Activated CD4-positive, alpha-beta T cell treated with anti-CD3 and anti-CD28 coated beads for 4 hours (primary cell): Measurements from ENCODE around the gene PADI6.
A peak's percentile ranks its signal among the peaks of the same experiment; 100 is the strongest.

Source experiments
- DNase-seq, 2 donors: peaks; one replicate each; pipeline ENCODE4 v3.0.0-alpha.2; 2020

PADI6 gene

GRCh38 chr1:17437260-17437579 lies 65.2 kb downstream of the PADI6 start:
- DNase-seq, result no peak

DNA sequence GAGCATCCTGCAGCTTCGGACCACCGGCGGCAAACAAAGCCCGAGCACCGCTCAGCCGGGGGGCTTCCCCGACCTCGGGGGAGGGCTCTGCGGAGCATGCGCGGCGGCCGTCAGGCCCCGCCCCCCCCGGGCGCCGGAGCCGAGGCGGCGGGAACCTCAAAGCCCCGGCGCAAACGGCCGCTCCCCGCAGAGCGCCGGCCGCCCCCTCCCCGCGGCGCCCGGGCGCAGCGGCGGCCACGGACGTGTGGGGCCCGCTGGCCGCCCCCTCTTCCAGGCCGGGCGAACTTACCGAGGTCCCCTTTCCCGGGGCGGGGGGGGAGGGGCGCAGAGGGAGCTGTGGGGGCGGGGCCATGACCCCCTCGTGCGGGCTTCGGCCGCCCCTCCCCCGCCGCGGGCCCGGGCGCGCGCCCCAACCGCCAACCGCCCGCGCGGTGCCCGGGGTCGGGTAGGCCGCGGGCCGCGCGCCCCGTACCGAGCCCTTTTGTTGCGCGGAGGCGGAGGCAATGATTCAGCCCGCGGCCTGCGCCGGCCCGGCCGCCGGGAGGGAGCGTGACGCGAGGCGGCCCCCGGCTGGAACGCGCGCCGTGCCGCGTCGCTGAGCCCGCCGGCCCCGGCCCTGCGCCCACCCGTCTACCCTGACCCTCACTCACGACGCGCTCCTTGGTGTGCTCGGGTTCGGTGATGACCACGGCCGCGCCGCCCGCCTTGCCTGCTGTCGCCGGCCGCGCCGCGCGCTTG lies 65.8 kb downstream of the PADI6 start:
- peak; percentile 56 to 70 for DNase-seq

DNA sequence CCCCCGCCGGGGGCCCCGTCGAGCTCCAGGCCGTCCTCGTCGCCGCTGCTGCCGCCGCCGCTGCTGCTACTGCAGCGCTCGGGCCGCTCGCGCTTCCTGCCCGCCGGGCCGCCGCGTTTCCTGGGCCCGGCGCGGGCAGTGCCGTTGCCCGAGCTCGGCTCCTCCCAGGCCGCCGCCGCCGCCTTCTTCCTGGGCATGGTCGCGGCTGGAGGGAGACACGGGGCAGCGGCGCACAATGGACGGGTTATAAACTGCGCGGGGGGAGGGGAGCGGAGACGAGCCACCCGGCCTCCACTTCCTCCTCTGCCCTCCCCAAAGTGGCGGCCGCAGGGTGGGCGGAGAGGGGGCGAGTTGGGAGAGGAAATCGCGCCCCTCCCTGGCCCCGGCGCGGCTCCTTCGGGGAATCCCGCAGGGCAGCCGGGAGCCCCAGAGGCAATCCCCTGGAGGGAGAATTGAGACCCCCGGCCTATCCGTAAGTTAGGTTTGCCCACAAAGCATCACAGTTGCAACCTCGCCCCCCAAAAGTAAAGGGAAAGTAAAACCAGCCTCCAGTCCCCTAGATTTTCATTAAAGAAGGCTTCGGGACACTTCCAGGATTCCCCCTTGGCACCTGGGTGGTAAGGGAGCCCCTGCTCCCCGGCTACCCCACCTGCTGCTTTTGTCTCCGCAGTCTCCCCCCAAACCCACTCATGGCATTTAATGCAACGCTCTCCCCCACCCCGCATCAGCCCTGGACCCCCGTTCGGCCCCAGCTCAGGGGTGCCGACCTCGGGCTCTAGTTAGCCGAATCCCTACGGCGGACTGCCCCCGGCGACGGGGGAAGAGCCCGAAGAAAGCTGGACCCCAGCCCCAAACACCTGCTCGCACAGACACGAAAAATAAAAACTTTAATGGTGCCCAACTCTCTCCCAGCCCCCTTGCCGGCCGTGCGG lies 66.6 kb downstream of the PADI6 start:
- DNase-seq, result peak; percentile 68 to 78

DNA sequence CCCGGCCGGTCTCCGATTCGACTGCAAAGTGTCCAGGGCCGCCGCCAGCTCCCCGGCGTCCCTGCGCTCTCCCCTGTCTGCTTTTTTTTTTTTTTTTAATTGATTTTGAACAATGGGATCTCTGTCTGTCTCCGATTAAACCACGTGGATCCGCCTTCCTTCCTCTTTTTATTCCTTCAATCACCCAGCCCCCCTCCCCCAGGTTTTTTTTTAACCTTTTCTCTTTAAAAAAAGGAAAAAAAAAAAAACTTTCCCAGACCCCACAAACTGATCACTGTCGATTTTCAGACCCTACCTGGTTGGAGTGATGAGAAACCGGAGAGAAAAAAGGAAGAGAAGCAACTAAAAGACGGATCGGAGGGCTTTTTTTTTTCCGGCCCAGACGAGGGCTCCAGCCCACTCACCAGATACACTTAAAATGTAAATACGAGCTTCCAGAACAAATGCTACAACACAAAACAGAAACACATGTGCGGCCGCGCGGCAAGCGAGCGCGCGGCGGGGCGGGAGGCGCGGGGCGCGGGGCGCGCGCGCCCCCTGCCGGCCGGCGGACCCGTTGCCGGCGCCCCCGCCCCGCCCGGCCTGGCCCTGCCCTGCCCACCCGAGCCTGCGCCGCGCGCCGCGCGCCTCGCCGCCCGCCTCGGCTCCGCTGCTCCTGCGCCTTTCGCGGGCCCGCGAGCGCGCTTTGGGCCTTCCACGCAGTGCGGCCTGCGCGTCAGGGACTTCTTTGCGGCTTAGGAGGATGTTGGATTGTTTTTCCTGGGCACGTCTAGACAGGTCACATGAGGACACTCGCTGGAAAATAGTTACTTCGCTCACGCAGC lies 67.5 kb downstream of the PADI6 start, which contains the start of gene RCC2:
TSS of gene RCC2 (minus strand) at position 428 of the 824 bp plus-strand sequence. CDS start 1,163 bp downstream, outside the sequence.
- peak; percentile 68 to 76 for DNase-seq

DNA sequence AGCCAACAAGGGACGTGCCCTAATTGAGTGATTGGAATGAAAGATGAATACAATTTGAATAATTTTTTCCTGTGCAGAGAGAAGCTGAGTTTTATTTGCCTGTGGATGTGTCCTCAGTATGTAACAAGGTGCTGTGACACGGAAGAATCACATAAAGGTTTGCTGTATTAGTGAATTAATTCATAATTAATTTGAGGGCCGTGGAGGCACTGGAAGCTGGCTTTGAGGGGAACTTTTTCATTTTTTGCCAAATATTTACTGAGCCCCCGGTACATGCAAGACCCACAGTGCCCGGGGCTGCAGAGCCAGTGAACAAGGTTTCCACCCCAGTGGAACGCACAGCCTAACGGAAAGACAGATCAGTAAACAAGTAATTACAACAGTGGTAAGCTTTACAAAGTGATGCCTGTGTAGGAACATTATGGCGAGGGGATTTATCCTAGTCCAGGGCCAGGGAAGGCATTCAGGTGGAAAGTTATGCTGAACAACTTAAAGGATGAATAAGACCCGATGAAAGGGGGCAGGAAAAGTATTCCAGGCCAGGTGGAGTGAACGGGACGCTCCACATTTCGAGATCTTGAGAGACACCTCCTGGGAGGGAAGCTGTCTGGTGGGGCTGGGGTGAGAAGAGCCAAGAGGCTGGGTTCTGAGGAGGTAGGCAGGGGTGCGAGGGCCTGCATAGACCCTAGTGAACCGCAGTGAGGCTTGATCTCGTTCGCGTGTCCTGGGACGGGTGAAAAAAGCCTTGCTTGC lies 68.3 kb downstream of the PADI6 start:
- DNase-seq, result no peak

GRCh38 chr1:17440827-17441168 lies 68.8 kb downstream of the PADI6 start:
- no peak for DNase-seq

DNA sequence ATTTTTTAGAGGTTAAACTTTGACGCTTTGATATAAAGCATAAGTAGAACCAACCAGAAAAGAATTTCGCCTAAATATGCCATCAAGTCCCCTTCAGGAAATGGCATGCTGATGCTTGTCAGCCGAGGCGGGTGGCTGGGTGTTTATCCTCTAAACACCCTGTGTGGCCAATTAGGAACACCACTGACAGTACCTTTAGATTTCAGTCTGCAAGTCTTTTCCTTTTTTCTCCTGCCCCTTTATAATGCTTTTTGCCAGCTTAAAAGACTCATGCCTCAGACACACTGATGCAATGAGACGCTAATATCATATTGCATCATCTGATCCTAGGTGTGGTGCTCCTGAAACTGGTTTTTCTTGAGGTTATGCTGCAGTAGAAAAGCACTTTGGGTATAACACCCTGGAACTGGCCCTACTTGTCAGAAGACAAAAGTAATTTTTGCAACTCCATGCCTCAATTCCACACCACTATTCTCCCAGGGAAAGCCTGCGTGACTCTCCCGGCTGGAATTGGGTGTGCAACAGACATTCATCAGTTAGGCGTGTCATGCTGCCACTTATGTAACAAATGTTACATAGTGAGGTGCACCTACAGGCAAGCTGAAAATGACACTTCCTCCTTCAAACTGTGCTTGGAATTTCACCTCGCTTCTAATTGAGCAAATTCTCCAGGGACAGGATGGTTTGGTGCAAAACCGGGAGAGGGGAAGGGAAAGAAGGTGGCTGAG lies 69.4 kb downstream of the PADI6 start:
- no peak for DNase-seq

- no peak for DNase-seq
Observed at GRCh38 chr1:17441993-17442357, 70.0 kb downstream of the PADI6 start.

DNA sequence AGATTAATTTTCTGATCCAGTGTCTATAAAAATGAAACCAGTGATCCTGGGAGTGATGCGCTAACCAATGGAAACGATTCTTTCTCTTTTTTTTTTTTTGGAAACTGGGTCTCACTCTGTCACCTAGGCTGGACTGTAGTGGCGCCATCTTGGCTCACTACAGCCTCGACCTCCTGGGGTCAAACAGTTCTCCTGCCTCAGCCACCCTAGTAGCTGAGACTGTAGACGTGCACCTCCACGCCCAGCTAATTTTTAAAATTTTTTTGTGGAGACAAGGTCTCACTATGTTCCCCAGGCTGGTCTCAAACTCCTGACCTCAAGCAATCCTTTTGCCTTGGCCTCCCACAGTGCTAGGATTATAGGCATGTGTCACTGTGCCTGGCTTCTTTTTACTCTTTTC lies 70.8 kb downstream of the PADI6 start:
- DNase-seq, result no peak

GRCh38 chr1:17447501-17447992 lies 75.6 kb downstream of the PADI6 start:
- DNase-seq, result no peak
